SK-N-SH (cell line): Measurements from ENCODE around the gene MEF2A. TPM values are rescaled to one million over a fixed set of nuclear protein-coding genes. Genes with fewer than 3 reads are reported as not detected.

ENCODE experiments used
- CTCF ChIA-PET: fragments of 300-600, 350-600 bp; formaldehyde crosslinking; extraction: SDS; loops from one replicate; lab custom pipeline; 2021; lab: Yijun Ruan, JAX
- POLR2A ChIA-PET: fragments of 350-600 bp; sonication (Branson Sonifier 250); formaldehyde crosslinking; extraction: SDS; loops from one replicate; lab custom pipeline; 2020; ENCODE audit warnings: antibody characterized with exemption, inconsistent platforms; lab: Yijun Ruan, JAX
- DNase-seq: peaks from one replicate; pipeline ENCODE4 v3.0.0; 2012
- H2AFZ ChIP-seq: fragments of 200-600 bp; sonication (generic); 2 replicates; pipeline ENCODE4 v1.8.1; 2016; ENCODE audit warnings: antibody characterized with exemption, mild to moderate bottlenecking, low read depth
- H3F3A ChIP-seq: fragments of 200-600 bp; sonication (generic); replicated peaks from 2 replicates; pipeline ENCODE3; 2016; ENCODE audit warnings: antibody characterized with exemption, mild to moderate bottlenecking; ENCODE audit not compliant: insufficient read depth
- H3K27ac ChIP-seq, 2 experiments: fragments of 200-500 bp in 1 of 2; fragments of 200-600 bp in 1 of 2; sonication (Bioruptor generic) in 1 of 2; sonication (generic), shearing (Covaris generic) in 1 of 2; 2 replicates each; pipeline versions ENCODE4 v1.5.1 to v1.6.1; 2014 to 2016; ENCODE audit warnings: low read depth in 2 of 2, inconsistent platforms in 1 of 2, low read length in 1 of 2, mild to moderate bottlenecking in 1 of 2, mixed read lengths in 1 of 2
- H3K27me3 ChIP-seq: fragments of 200-600 bp; sonication (generic), shearing (Covaris generic); 2 replicates; pipeline ENCODE4 v1.6.1; 2016; ENCODE audit warnings: mixed run types; ENCODE audit not compliant: insufficient read depth
- H3K36me3 ChIP-seq, 2 experiments: fragments of 200-500 bp in 1 of 2; fragments of 200-600 bp in 1 of 2; sonication (Bioruptor generic) in 1 of 2; sonication (generic) in 1 of 2; replicated peaks in 1 of 2; 2 replicates each; pipeline versions ENCODE3 to v1.5.1; 2014 to 2016; ENCODE audit warnings: low read length in 1 of 2, mild to moderate bottlenecking in 1 of 2; ENCODE audit not compliant: insufficient read depth in 2 of 2, control insufficient read depth in 1 of 2
- H3K4me1 ChIP-seq, 2 experiments: fragments of 200-500 bp in 1 of 2; fragments of 200-600 bp in 1 of 2; sonication (Bioruptor generic) in 1 of 2; sonication (generic), shearing (Covaris generic) in 1 of 2; 2 replicates each; pipeline versions ENCODE4 v1.5.1 to v1.6.1; 2014 to 2016; ENCODE audit warnings: low read depth in 1 of 2, low read length in 1 of 2, mixed run types in 1 of 2; ENCODE audit not compliant: insufficient read depth in 2 of 2, control insufficient read depth in 1 of 2
- H3K4me2 ChIP-seq: fragments of 200-600 bp; sonication (generic), shearing (Covaris generic); 2 replicates; pipeline ENCODE4 v1.6.1; 2017; ENCODE audit warnings: mixed run types
- H3K4me3 ChIP-seq, 2 experiments: fragments of 200-500 bp in 1 of 2; fragments of 200-600 bp in 1 of 2; sonication (Bioruptor generic) in 1 of 2; sonication (generic), shearing (Covaris generic) in 1 of 2; 2 replicates each; pipeline versions ENCODE4 v1.5.1 to v1.8.1; 2014 to 2016; ENCODE audit warnings: low read depth in 2 of 2, inconsistent platforms in 1 of 2, low read length in 1 of 2, mild to moderate bottlenecking in 1 of 2, mixed read lengths in 1 of 2, moderate library complexity in 1 of 2
- H3K79me2 ChIP-seq: fragments of 200-600 bp; sonication (generic); 2 replicates; pipeline ENCODE4 v1.8.1; 2017; ENCODE audit warnings: mild to moderate bottlenecking; ENCODE audit not compliant: insufficient read depth
- H3K9ac ChIP-seq: fragments of 200-600 bp; sonication (generic); 2 replicates; pipeline ENCODE4 v1.6.1; 2017; ENCODE audit warnings: mixed run types
- H3K9me2 ChIP-seq: fragments of 200-600 bp; sonication (generic); 2 replicates; pipeline ENCODE4 v1.6.1; 2017; ENCODE audit warnings: mixed run types
- H3K9me3 ChIP-seq: fragments of 200-600 bp; sonication (generic); 2 replicates; pipeline ENCODE4 v1.6.1; 2017; ENCODE audit warnings: mixed run types, mild to moderate bottlenecking, moderate library complexity
- H4K20me1 ChIP-seq: fragments of 200-600 bp; sonication (generic); 2 replicates; pipeline ENCODE4 v1.6.1; 2017; ENCODE audit warnings: mild to moderate bottlenecking, mixed run types; ENCODE audit not compliant: insufficient read depth
- CHD2 ChIP-seq: fragments of 150-350 bp; IDR thresholded peaks from 2 replicates; pipeline ENCODE4 v1.6.1; 2018; ENCODE audit warnings: low read length; ENCODE audit not compliant: partially characterized antibody
- CTCF ChIP-seq: fragments of 200-600 bp; sonication (generic); IDR thresholded peaks from 2 replicates; pipeline ENCODE4 v1.6.1; 2017; ENCODE audit warnings: antibody characterized with exemption, mild to moderate bottlenecking, moderate library complexity
- ELF1 ChIP-seq: IDR thresholded peaks from 2 replicates; pipeline ENCODE4 v1.4.0; 2012
- EP300 ChIP-seq, 2 experiments: IDR thresholded peaks; 2 replicates each; pipeline versions ENCODE4 v1.4.0 to v1.6.1; 2012; ENCODE audit warnings: borderline replicate concordance in 1 of 2, low read depth in 1 of 2, low read length in 1 of 2
- EZH2phosphoT487 ChIP-seq: fragments of 200-600 bp; sonication (generic); IDR thresholded peaks from 2 replicates; pipeline ENCODE4 v1.6.1; 2017; ENCODE audit warnings: low read depth, mixed run types, mild to moderate bottlenecking, antibody characterized with exemption, moderate library complexity, borderline replicate concordance
- FOSL2 ChIP-seq: IDR thresholded peaks from 2 replicates; pipeline ENCODE4 v1.4.0; 2012; ENCODE audit warnings: low read depth, mild to moderate bottlenecking, moderate library complexity, borderline replicate concordance
- FOXJ3 ChIP-seq: sonication (generic); formaldehyde crosslinking; IDR thresholded peaks from 2 replicates; pipeline ENCODE4 v1.5.1; 2020; ENCODE audit warnings: mild to moderate bottlenecking, missing genetic modification reagents
- FOXM1 ChIP-seq: IDR thresholded peaks from 2 replicates; pipeline ENCODE4 v1.4.0; 2012; ENCODE audit warnings: low read depth, mild to moderate bottlenecking
- GABPA ChIP-seq: IDR thresholded peaks from 2 replicates; pipeline ENCODE4 v1.4.0; 2012; ENCODE audit warnings: low read depth, mild to moderate bottlenecking
- IRF3 ChIP-seq: fragments of 150-350 bp; IDR thresholded peaks from 2 replicates; pipeline ENCODE4 v1.6.1; 2016; ENCODE audit warnings: mild to moderate bottlenecking, low read depth, low read length
- JUND ChIP-seq: IDR thresholded peaks from 2 replicates; pipeline ENCODE4 v1.4.0; 2012
- MEF2A ChIP-seq: IDR thresholded peaks from 2 replicates; pipeline ENCODE4 v1.4.0; 2012; ENCODE audit warnings: low read depth, borderline replicate concordance
- NFIC ChIP-seq: IDR thresholded peaks from 2 replicates; pipeline ENCODE4 v1.4.0; 2012; ENCODE audit warnings: borderline replicate concordance
- NRF1 ChIP-seq: IDR thresholded peaks from 2 replicates; pipeline ENCODE4 v1.6.1; 2012; ENCODE audit warnings: low read depth, mild to moderate bottlenecking, low read length
- PBX3 ChIP-seq: IDR thresholded peaks from 2 replicates; pipeline ENCODE4; 2012
- POLR2AphosphoS5 ChIP-seq: IDR thresholded peaks from 2 replicates; pipeline ENCODE4 v1.6.1; 2012; ENCODE audit warnings: low read depth, low read length
- RCOR1 ChIP-seq: fragments of 150-350 bp; IDR thresholded peaks from 2 replicates; pipeline ENCODE4 v1.6.1; 2017; ENCODE audit warnings: antibody characterized with exemption, low read length
- RXRA ChIP-seq: IDR thresholded peaks from 2 replicates; pipeline ENCODE4 v1.4.0; 2012; ENCODE audit warnings: low read depth, mild to moderate bottlenecking, borderline replicate concordance
- SIN3A ChIP-seq: IDR thresholded peaks from 2 replicates; pipeline ENCODE4 v1.6.1; 2012; ENCODE audit warnings: low read depth, mild to moderate bottlenecking, low read length, moderate library complexity, borderline replicate concordance
- SMC3 ChIP-seq: IDR thresholded peaks from 2 replicates; pipeline ENCODE4 v1.6.1; 2012; ENCODE audit warnings: low read depth, low read length, improper control_type of control experiment
- TAF1 ChIP-seq: IDR thresholded peaks from 2 replicates; pipeline ENCODE4 v1.6.1; 2012; ENCODE audit warnings: low read depth, mild to moderate bottlenecking, low read length, moderate library complexity, borderline replicate concordance
- TCF12 ChIP-seq: IDR thresholded peaks from 2 replicates; pipeline ENCODE4 v1.4.0; 2012
- TEAD4 ChIP-seq: IDR thresholded peaks from 2 replicates; pipeline ENCODE4 v1.4.0; 2012; ENCODE audit warnings: mild to moderate bottlenecking, borderline replicate concordance; ENCODE audit not compliant: insufficient read depth
- USF1 ChIP-seq: IDR thresholded peaks from 2 replicates; pipeline ENCODE4 v1.4.0; 2012; ENCODE audit warnings: low read depth, borderline replicate concordance
- USF2 ChIP-seq: fragments of 150-350 bp; IDR thresholded peaks from 2 replicates; pipeline ENCODE4 v1.6.1; 2017; ENCODE audit warnings: antibody characterized with exemption, low read length, low read depth, borderline replicate concordance
- YY1 ChIP-seq: IDR thresholded peaks from 2 replicates; pipeline ENCODE4 v1.4.0; 2012; ENCODE audit warnings: low read depth, mild to moderate bottlenecking
- ZBTB33 ChIP-seq: IDR thresholded peaks from 2 replicates; pipeline ENCODE4 v1.4.0; 2012; ENCODE audit warnings: low read depth, borderline replicate concordance
- WGBS: methylation state at CpG from one replicate; pipeline ENCODE4 v1.1.6; 2017; ENCODE audit warnings: low lambda C conversion rate; 5-methylcytosine and 5-hydroxymethylcytosine counted together
- polyA plus RNA-seq, 3 experiments: library from polyadenylated mRNA; depleted of rRNA; stranded (reverse); fragments of >200 nt; gene quantifications; 2 replicates each; pipeline ENCODE4 v1.2.3, GENCODE V29; 2012

MEF2A gene
- polyA plus RNA-seq, 1 of the 3 experiments (the other 2 are of a cell fraction), result 20.9 TPM

GRCh38 chr15:99536422-99537040 lies 29.3 kb upstream of the MEF2A start:
- Histone ChIP-seq H3K9me3 (no peaks in the 10 kb centered on the region), H3K4me2 (peak overlapping the region; percentile 47), H4K20me1 (no peaks in the 10 kb centered on the region), H2AFZ (0 out of 2 replicates have a peak overlapping the region, but pooled peaks have one; percentile 38), H3K79me2 (no peaks in the 10 kb centered on the region), H3K36me3 (no peaks in the 10 kb centered on the region), H3K9ac (no peak overlapping the region), H3K27me3 (no peaks in the 10 kb centered on the region; the same call in 1 of the 2 replicates), H3K9me2 (no peaks in the 10 kb centered on the region), H3K4me3 (no peak overlapping the region), H3K4me1 (peaks cover 0 to 10% of the 10 kb centered on the region in 2 experiments; a peak in 3 of 4 replicates), H3F3A (peaks cover 13% of the 10 kb centered on the region), H3K27ac (peak overlapping the region in 1 of 2 experiments; percentile 73; a peak in 2 of 4 replicates)
- no peak for DNase-seq
- ChIA-PET POLR2A (no interaction called here), CTCF (no interaction called here)
- 20% methylated on average over 4 of the region's 4 CpGs for WGBS
- TF ChIP-seq ZBTB33, result no peak
- no peak for TF ChIP-seq ELF1
- no peak for TF ChIP-seq NRF1
- TF ChIP-seq TCF12, result peak; percentile 83
- TF ChIP-seq IRF3, result no peak
- no peak for TF ChIP-seq RCOR1
- TF ChIP-seq PBX3, result peak; percentile 73
- no peak for TF ChIP-seq FOXJ3
- no peak for TF ChIP-seq MEF2A
- TF ChIP-seq CHD2, result no peak
- peak; percentile 36; the same call in 1 of the 2 replicates for TF ChIP-seq TEAD4
- TF ChIP-seq JUND, result peak; percentile 60
- TF ChIP-seq USF2, result no peak
- TF ChIP-seq YY1, result no peak
- TF ChIP-seq RXRA, result peak; percentile 36; the same call in 1 of the 2 replicates
- TF ChIP-seq FOSL2, result peak; percentile 55; the same call in 1 of the 2 replicates
- no peak for TF ChIP-seq GABPA
- TF ChIP-seq NFIC, result peak; percentile 72
- TF ChIP-seq USF1, result no peak
- TF ChIP-seq POLR2AphosphoS5, result 0 out of 2 replicates have a peak, but pooled peaks have one; percentile 21
- TF ChIP-seq EP300 (IDR thresholded peaks at IDR 0.05; ENCODE audit: borderline replicate concordance in 1 of 2, low read depth in 1 of 2, low read length in 1 of 2), result peak in 1 of 2 experiments; percentile 46; a peak in 1 of 4 replicates
- no peak for TF ChIP-seq TAF1
- TF ChIP-seq CTCF, result no peak
- TF ChIP-seq FOXM1, result no peak
- no peak for TF ChIP-seq EZH2phosphoT487
- no peak for TF ChIP-seq SIN3A
- no peak for TF ChIP-seq SMC3
